ENCODE measurements around the gene SMPD3. TPM values are rescaled to one million over a fixed set of nuclear protein-coding genes. Genes with fewer than 3 reads are reported as not detected.

SMPD3 gene
- total RNA-seq, 1 experiment from 2014 or later = 1.3 TPM

- Histone ChIP-seq H3K27ac (no peak overlapping the region), H3K4me3 (no peak overlapping the region), H3K36me3 (no peaks in the 10 kb centered on the region), H3K9me3 (replicated peaks) (no peaks in the 10 kb centered on the region; the same call in none of the 2 replicates), H3K27me3 (replicated peaks) (no peaks in the 10 kb centered on the region), H3K4me1 (replicated peaks) (peaks cover 5% of the 10 kb centered on the region)
- no peak for DNase-seq (ENCODE audit: low read depth in 1 of 2, low spot score in 2 of 2)
Observed at GRCh38 chr16:68481636-68482035, 33.3 kb upstream of the SMPD3 start.

GRCh38 chr16:68480084-68480995 is 32.0 kb upstream of the SMPD3 start:
- no peaks in the 10 kb centered on the region for H3K36me3 ChIP-seq
- H3K4me3 ChIP-seq = no peak overlapping the region
- H3K27me3 ChIP-seq (replicated peaks) = no peaks in the 10 kb centered on the region
- no peaks in the 10 kb centered on the region; the same call in none of the 2 replicates for H3K9me3 ChIP-seq (replicated peaks)
- H3K27ac ChIP-seq = no peak overlapping the region
- H3K4me1 ChIP-seq (replicated peaks) = no peaks in the 10 kb centered on the region
- DNase-seq (ENCODE audit: low read depth in 1 of 2, low spot score in 2 of 2) = no peak

- no peaks in the 10 kb centered on the region for H3K27me3 ChIP-seq (replicated peaks)
- H3K36me3 ChIP-seq = no peaks in the 10 kb centered on the region
- H3K9me3 ChIP-seq (replicated peaks) = no peaks in the 10 kb centered on the region; the same call in none of the 2 replicates
- H3K4me1 ChIP-seq (replicated peaks) = no peaks in the 10 kb centered on the region
- DNase-seq (ENCODE audit: low read depth in 1 of 2, low spot score in 2 of 2) = no peak
- no peak overlapping the region for H3K27ac ChIP-seq
- no peak overlapping the region for H3K4me3 ChIP-seq
Observed at GRCh38 chr16:68479271-68479670, 31.0 kb upstream of the SMPD3 start.

DNA sequence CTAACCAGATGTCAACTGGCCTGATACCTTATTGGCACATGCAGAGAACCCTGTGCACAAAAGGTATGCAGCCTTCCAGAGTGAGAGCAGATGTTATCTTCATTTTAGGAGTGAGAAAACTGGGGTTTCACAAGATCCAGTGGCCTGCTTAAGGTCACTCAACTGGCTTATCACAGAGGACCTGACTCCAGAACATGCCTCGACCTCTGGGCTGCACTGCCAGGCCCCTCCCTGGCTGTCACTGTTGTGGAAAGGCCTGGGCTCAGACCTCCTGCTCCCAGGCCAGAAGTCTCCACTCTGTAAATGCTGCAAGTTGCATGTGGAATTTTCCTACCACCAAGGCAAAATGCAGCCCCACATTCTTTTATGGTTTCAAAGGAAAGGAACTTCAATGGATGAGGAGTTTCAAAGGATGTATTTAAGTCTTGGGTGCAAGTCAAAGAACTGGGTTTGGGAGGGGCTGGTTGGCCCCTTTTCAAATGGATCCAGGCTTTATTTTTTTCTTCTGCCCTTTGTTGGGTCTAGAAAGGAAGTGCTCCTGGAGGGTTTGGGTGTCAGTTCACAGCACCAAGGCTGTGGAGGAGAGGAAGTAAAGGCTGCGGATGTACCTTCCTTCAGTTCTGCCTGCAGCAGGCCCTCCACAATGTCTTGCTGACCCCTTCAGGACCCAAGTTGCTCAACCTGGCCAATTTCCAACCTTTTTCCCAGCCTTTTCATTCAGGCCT is 30.4 kb upstream of the SMPD3 start:
- DNase-seq (ENCODE audit: low read depth in 1 of 2, low spot score in 2 of 2) = no peak
- Histone ChIP-seq H3K4me3 (no peak overlapping the region), H3K9me3 (replicated peaks) (no peaks in the 10 kb centered on the region; the same call in none of the 2 replicates), H3K4me1 (replicated peaks) (no peaks in the 10 kb centered on the region), H3K27ac (no peak overlapping the region), H3K36me3 (no peaks in the 10 kb centered on the region), H3K27me3 (replicated peaks) (no peaks in the 10 kb centered on the region)

DNA sequence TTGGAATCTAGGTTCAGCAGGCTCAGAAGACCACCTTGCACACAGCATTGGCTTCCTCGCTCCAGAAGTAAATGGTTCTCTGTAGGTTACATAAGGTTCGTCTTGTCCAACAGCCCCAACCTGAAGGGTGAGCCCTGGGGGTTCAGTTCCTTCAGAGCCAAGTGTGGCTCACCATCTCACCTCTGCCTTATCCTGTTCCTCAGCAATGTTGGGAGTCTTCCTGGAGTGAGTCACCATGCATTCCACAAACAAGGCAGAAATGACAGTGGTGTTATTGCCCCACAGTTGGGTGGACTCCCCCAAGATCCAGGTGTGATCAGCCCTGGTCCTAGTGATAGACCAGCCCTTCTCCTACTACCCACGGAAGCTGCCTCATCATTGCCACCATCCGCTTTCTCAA is 26.8 kb upstream of the SMPD3 start:
- Histone ChIP-seq H3K4me3 (no peak overlapping the region), H3K9me3 (replicated peaks) (no peaks in the 10 kb centered on the region; the same call in 1 of the 2 replicates), H3K27me3 (replicated peaks) (no peaks in the 10 kb centered on the region), H3K36me3 (no peaks in the 10 kb centered on the region), H3K4me1 (replicated peaks) (no peaks in the 10 kb centered on the region), H3K27ac (no peak overlapping the region)
- no peak for DNase-seq (ENCODE audit: low read depth in 1 of 2, low spot score in 2 of 2)

- DNase-seq (ENCODE audit: low read depth in 1 of 2, low spot score in 2 of 2) = no peak
- no peak overlapping the region for H3K27ac ChIP-seq
Observed at GRCh38 chr16:68473358-68474070, 25.2 kb upstream of the SMPD3 start.

GRCh38 chr16:68472581-68472980 is 24.3 kb upstream of the SMPD3 start:
- H3K4me3 ChIP-seq = no peak overlapping the region
- no peaks in the 10 kb centered on the region for H3K36me3 ChIP-seq
- H3K4me1 ChIP-seq (replicated peaks) = no peaks in the 10 kb centered on the region
- no peaks in the 10 kb centered on the region; the same call in 1 of the 2 replicates for H3K9me3 ChIP-seq (replicated peaks)
- no peaks in the 10 kb centered on the region for H3K27me3 ChIP-seq (replicated peaks)
- DNase-seq (ENCODE audit: low read depth in 1 of 2, low spot score in 2 of 2) = no peak
- H3K27ac ChIP-seq = no peak overlapping the region

More at GRCh38 chr16:68473358-68474070, 25.2 kb upstream of the SMPD3 start:
- Histone ChIP-seq H3K9me3 (replicated peaks) (no peaks in the 10 kb centered on the region; the same call in 1 of the 2 replicates), H3K4me1 (replicated peaks) (no peaks in the 10 kb centered on the region), H3K36me3 (no peaks in the 10 kb centered on the region), H3K27me3 (replicated peaks) (no peaks in the 10 kb centered on the region), H3K4me3 (no peak overlapping the region)

GRCh38 chr16:68470461-68471150 is 22.3 kb upstream of the SMPD3 start:
- Histone ChIP-seq H3K36me3 (no peaks in the 10 kb centered on the region), H3K27ac (no peak overlapping the region), H3K27me3 (replicated peaks) (no peaks in the 10 kb centered on the region; the same call in 1 of the 2 replicates), H3K4me3 (no peak overlapping the region), H3K4me1 (replicated peaks) (no peaks in the 10 kb centered on the region), H3K9me3 (replicated peaks) (no peaks in the 10 kb centered on the region)
- DNase-seq (ENCODE audit: low read depth in 1 of 2, low spot score in 2 of 2) = no peak

DNA sequence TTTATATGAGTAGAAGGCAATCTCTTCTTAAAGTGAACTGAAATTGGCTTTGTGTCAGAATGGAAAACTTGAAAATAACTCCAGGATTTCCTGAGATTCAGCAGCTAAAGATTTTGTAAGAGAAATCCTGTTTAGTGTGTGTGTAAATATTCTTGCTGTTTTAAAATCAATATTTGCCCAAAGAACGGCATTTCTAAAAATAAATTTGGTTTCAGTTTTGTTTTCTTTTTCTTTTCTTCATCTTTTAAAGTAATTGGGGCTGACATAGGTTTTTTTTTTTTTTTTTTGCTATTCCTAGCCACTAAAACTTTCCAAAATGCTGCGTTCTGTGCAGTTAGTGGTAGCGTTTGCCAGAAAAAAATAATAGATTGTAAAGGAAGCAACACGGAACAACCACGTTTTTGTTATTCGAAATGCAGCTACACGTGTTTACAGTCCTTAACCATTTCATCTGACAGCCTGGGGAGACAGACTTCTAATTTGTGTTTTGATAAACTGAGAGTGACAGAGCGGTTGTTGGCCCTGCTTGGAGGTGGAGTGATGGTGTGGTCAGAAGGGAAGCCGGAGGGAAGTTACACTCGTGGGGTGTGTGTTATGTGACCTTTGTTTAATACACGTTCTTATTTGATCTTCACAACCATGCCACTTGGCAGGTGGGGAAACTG is 21.6 kb upstream of the SMPD3 start:
- Histone ChIP-seq H3K27ac (no peak overlapping the region), H3K9me3 (replicated peaks) (no peaks in the 10 kb centered on the region), H3K27me3 (replicated peaks) (no peaks in the 10 kb centered on the region; the same call in 1 of the 2 replicates), H3K4me3 (no peak overlapping the region), H3K36me3 (no peaks in the 10 kb centered on the region), H3K4me1 (replicated peaks) (no peaks in the 10 kb centered on the region)
- no peak for DNase-seq (ENCODE audit: low read depth in 1 of 2, low spot score in 2 of 2)

GRCh38 chr16:68468842-68469241 is 20.5 kb upstream of the SMPD3 start:
- H3K4me1 ChIP-seq (replicated peaks) = no peaks in the 10 kb centered on the region
- no peak overlapping the region for H3K27ac ChIP-seq
- H3K27me3 ChIP-seq (replicated peaks) = no peaks in the 10 kb centered on the region; the same call in 1 of the 2 replicates
- no peak for DNase-seq (ENCODE audit: low read depth in 1 of 2, low spot score in 2 of 2)
- H3K9me3 ChIP-seq (replicated peaks) = no peaks in the 10 kb centered on the region
- H3K4me3 ChIP-seq = no peak overlapping the region
- no peaks in the 10 kb centered on the region for H3K36me3 ChIP-seq

GRCh38 chr16:68466174-68466573 is 17.9 kb upstream of the SMPD3 start:
- H3K4me3 ChIP-seq = no peak overlapping the region
- H3K4me1 ChIP-seq (replicated peaks) = no peaks in the 10 kb centered on the region
- no peak for DNase-seq (ENCODE audit: low read depth in 1 of 2, low spot score in 2 of 2)
- no peak overlapping the region for H3K27ac ChIP-seq
- no peaks in the 10 kb centered on the region for H3K9me3 ChIP-seq (replicated peaks)
- no peaks in the 10 kb centered on the region; the same call in 1 of the 2 replicates for H3K27me3 ChIP-seq (replicated peaks)
- no peaks in the 10 kb centered on the region for H3K36me3 ChIP-seq

- Histone ChIP-seq H3K4me3 (no peak overlapping the region), H3K27ac (no peak overlapping the region), H3K27me3 (replicated peaks) (no peaks in the 10 kb centered on the region; the same call in 1 of the 2 replicates), H3K4me1 (replicated peaks) (no peaks in the 10 kb centered on the region), H3K36me3 (no peaks in the 10 kb centered on the region), H3K9me3 (replicated peaks) (no peaks in the 10 kb centered on the region)
- DNase-seq (ENCODE audit: low read depth in 1 of 2, low spot score in 2 of 2) = no peak
Observed at GRCh38 chr16:68463904-68464303, 15.6 kb upstream of the SMPD3 start.
